Mesenchymal stem cell (in vitro differentiated cells and primary cell): ENCODE results near the gene CCM2.

Experiments
- DNase-seq: peaks from one replicate; pipeline ENCODE4 v3.0.0-alpha.2; 2013
- H2AFZ ChIP-seq: one replicate; pipeline ENCODE4 v1.6.1; 2013; ENCODE audit warnings: low read depth, mild to moderate bottlenecking, control low read depth, inconsistent platforms, low read length, moderate library complexity
- H2AK5ac ChIP-seq: 2 replicates; pipeline ENCODE4 v1.6.1; 2013; ENCODE audit warnings: low read length, moderate library complexity, mild to moderate bottlenecking, inconsistent platforms; ENCODE audit not compliant: severe bottlenecking
- H2BK120ac ChIP-seq: one replicate; pipeline ENCODE4 v1.6.1; 2013; ENCODE audit warnings: low read depth, mild to moderate bottlenecking, inconsistent platforms, low read length, moderate library complexity
- H2BK12ac ChIP-seq, 2 experiments: one replicate each; pipeline ENCODE4 v1.6.1; 2013; ENCODE audit warnings: inconsistent platforms in 2 of 2, low read length in 2 of 2, mild to moderate bottlenecking in 2 of 2, moderate library complexity in 2 of 2, control low read depth in 1 of 2
- H2BK15ac ChIP-seq: one replicate; pipeline ENCODE4 v1.6.1; 2013; ENCODE audit warnings: mild to moderate bottlenecking, low read depth, inconsistent platforms; ENCODE audit not compliant: poor library complexity, severe bottlenecking
- H2BK5ac ChIP-seq: 2 replicates; pipeline ENCODE4 v1.6.1; 2013; ENCODE audit warnings: low read depth, mild to moderate bottlenecking, low read length, control low read depth, inconsistent platforms; ENCODE audit not compliant: poor library complexity, severe bottlenecking
- H3K14ac ChIP-seq, 2 experiments: one replicate each; pipeline ENCODE4 v1.6.1; 2013; ENCODE audit warnings: inconsistent platforms in 2 of 2, low read length in 2 of 2, control low read depth in 1 of 2, mild to moderate bottlenecking in 1 of 2, moderate library complexity in 1 of 2
- H3K18ac ChIP-seq, 2 experiments: one replicate each; pipeline ENCODE4 v1.6.1; 2013; ENCODE audit warnings: inconsistent platforms in 2 of 2, low read length in 2 of 2, control low read depth in 1 of 2, low read depth in 1 of 2, mild to moderate bottlenecking in 1 of 2
- H3K23ac ChIP-seq, 2 experiments: one replicate each; pipeline ENCODE4 v1.6.1; 2013; ENCODE audit warnings: inconsistent platforms in 2 of 2, low read length in 2 of 2, mild to moderate bottlenecking in 2 of 2, moderate library complexity in 2 of 2, control low read depth in 1 of 2
- H3K27ac ChIP-seq: 2 replicates; pipeline ENCODE4 v1.5.1; 2013; ENCODE audit warnings: mild to moderate bottlenecking, moderate library complexity, low read length, control low read depth, inconsistent platforms; ENCODE audit not compliant: poor library complexity, severe bottlenecking
- H3K27me3 ChIP-seq, 2 experiments: 2 replicates each; pipeline versions ENCODE4 v1.6.1 to v1.7.0; 2013; ENCODE audit warnings: low read length in 2 of 2, mild to moderate bottlenecking in 2 of 2, moderate library complexity in 2 of 2, control low read depth in 1 of 2, inconsistent platforms in 1 of 2; ENCODE audit not compliant: control insufficient read depth in 1 of 2, insufficient read depth in 1 of 2
- H3K36me3 ChIP-seq, 2 experiments: 2 replicates each; pipeline versions ENCODE4 v1.6.1 to v1.7.0; 2013; ENCODE audit warnings: low read length in 2 of 2, control low read depth in 1 of 2, inconsistent platforms in 1 of 2, low read depth in 1 of 2, mild to moderate bottlenecking in 1 of 2; ENCODE audit not compliant: insufficient read depth in 2 of 2, control insufficient read depth in 1 of 2
- H3K4ac ChIP-seq, 2 experiments: one replicate each; pipeline ENCODE4 v1.6.1; 2013; ENCODE audit warnings: inconsistent platforms in 2 of 2, low read length in 2 of 2, mild to moderate bottlenecking in 2 of 2, moderate library complexity in 2 of 2, control low read depth in 1 of 2, low read depth in 1 of 2
- H3K4me1 ChIP-seq: 2 replicates; pipeline ENCODE4 v1.6.1; 2013; ENCODE audit warnings: low read depth, low read length, control low read depth; ENCODE audit not compliant: control insufficient read depth, insufficient read depth
- H3K4me2 ChIP-seq: 2 replicates; pipeline ENCODE4 v1.6.1; 2013; ENCODE audit warnings: low read length, mild to moderate bottlenecking, inconsistent platforms; ENCODE audit not compliant: poor library complexity, severe bottlenecking
- H3K4me3 ChIP-seq, 2 experiments: 2 replicates each; pipeline versions ENCODE4 v1.5.1 to v1.7.0; 2013; ENCODE audit warnings: low read length in 2 of 2, mild to moderate bottlenecking in 2 of 2, control low read depth in 1 of 2, low read depth in 1 of 2; ENCODE audit not compliant: insufficient read depth in 1 of 2
- H3K79me1 ChIP-seq: replicated peaks from 2 replicates; pipeline ENCODE4 v1.6.1; 2013; ENCODE audit warnings: mild to moderate bottlenecking, control low read depth, low read length, inconsistent platforms; ENCODE audit not compliant: poor library complexity, severe bottlenecking
- H3K9ac ChIP-seq: 2 replicates; pipeline ENCODE4 v1.7.0; 2013; ENCODE audit warnings: mild to moderate bottlenecking, low read length, moderate library complexity
- H3K9me3 ChIP-seq: 2 replicates; pipeline ENCODE4 v1.7.0; 2013; ENCODE audit warnings: mild to moderate bottlenecking, low read length; ENCODE audit not compliant: control insufficient read depth
- H4K8ac ChIP-seq: one replicate; pipeline ENCODE4 v1.6.1; 2013; ENCODE audit warnings: inconsistent platforms, mild to moderate bottlenecking, low read length, moderate library complexity
- H4K91ac ChIP-seq: one replicate; pipeline ENCODE4 v1.6.1; 2013; ENCODE audit warnings: mild to moderate bottlenecking, low read length, inconsistent platforms
- WGBS: methylation state at CpG from one replicate; pipeline ENCODE4 v1.1.7; 2013; ENCODE audit warnings: mixed read lengths; 5-methylcytosine and 5-hydroxymethylcytosine counted together

Gene CCM2

GRCh38 chr7:45017253-45017652 is 17.3 kb downstream of the CCM2 start:
- Histone ChIP-seq H3K4me3 (no peak overlapping the region), H3K4ac (no peak overlapping the region), H2AK5ac (no peak overlapping the region), H3K14ac (no peak overlapping the region), H3K9ac (no peak overlapping the region), H3K4me2 (no peak overlapping the region), H3K9me3 (no peaks in the 10 kb centered on the region), H3K18ac (no peak overlapping the region), H2BK5ac (no peak overlapping the region), H3K36me3 (peaks cover 11 to 39% of the 10 kb centered on the region in 2 experiments), H2BK15ac (no peak overlapping the region), H3K27ac (no peak overlapping the region), H4K8ac (no peak overlapping the region), H3K4me1 (peaks cover 8% of the 10 kb centered on the region), H4K91ac (no peak overlapping the region), H3K79me1 (peaks cover 19% of the 10 kb centered on the region), H2BK120ac (no peak overlapping the region), H3K27me3 (no peaks in the 10 kb centered on the region), H2AFZ (no peak overlapping the region), H2BK12ac (no peak overlapping the region), H3K23ac (no peak overlapping the region)
- no peak for DNase-seq
- WGBS, result 100% methylated on average over 2 of the region's 3 CpGs

- no peak overlapping the region for H3K4me3 ChIP-seq
- H2BK15ac ChIP-seq, result no peak overlapping the region
- no peak overlapping the region for H2BK120ac ChIP-seq
- H3K4ac ChIP-seq, result no peak overlapping the region
- no peak overlapping the region for H3K4me2 ChIP-seq
- H2AK5ac ChIP-seq, result peak overlapping the region; percentile 71
- H3K9ac ChIP-seq, result no peak overlapping the region
- no peak overlapping the region for H3K23ac ChIP-seq
- peak overlapping the region in 1 of 2 experiments; percentile 89 for H3K14ac ChIP-seq
- peaks cover 8% of the 10 kb centered on the region for H3K4me1 ChIP-seq
- no peak overlapping the region for H2AFZ ChIP-seq
- DNase-seq, result no peak
- H2BK12ac ChIP-seq, result peak overlapping the region in 1 of 2 experiments; percentile 39
- no peak overlapping the region for H4K91ac ChIP-seq
- H4K8ac ChIP-seq, result peak overlapping the region; percentile 61
- peak overlapping the region; percentile 49 for H3K27ac ChIP-seq
- H3K9me3 ChIP-seq, result no peaks in the 10 kb centered on the region
- 92% methylated on average over 5 of the region's 5 CpGs for WGBS
- H3K36me3 ChIP-seq, result peaks cover 0 to 31% of the 10 kb centered on the region in 2 experiments
- no peak overlapping the region for H2BK5ac ChIP-seq
- H3K27me3 ChIP-seq, result no peaks in the 10 kb centered on the region
- H3K79me1 ChIP-seq, result peaks cover 19% of the 10 kb centered on the region
- no peak overlapping the region for H3K18ac ChIP-seq
Observed at GRCh38 chr7:45020915-45021314, 20.9 kb downstream of the CCM2 start.

DNA sequence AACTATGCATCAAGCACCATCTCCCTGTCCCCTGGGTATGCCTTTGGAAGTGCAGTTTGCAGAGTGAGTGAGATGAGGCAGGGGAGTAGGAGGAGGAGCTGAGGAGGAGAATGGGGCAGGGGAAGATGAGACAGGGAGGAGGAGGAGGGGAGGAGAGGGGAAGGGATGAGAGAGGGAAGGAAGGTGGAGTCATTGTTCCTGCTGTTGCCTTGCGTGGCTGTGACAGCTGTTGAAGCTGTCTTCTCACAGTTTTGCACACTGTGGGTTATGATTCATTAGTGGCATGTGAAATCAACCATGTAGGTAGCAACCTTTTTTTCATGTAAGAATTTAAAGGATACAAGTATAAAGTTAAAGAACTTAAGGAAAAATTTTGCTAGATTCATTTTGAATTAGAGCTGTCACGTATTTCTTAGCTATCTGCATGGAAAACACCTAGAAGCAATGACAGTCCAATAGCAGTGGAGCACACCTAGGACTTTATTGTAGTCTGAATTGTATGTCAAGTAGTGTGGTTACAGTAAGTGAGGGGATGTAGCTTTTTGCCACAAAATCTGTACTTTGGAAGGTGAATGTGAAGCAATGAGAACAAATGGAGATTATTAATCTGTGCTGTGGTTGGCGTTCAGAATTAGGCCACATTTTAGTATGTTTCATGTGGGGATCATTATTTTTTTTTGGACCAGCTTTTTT is 21.7 kb downstream of the CCM2 start:
- no peaks in the 10 kb centered on the region for H3K9me3 ChIP-seq
- no peak overlapping the region for H4K91ac ChIP-seq
- H3K14ac ChIP-seq, result peak overlapping the region in 1 of 2 experiments; percentile 26
- no peak overlapping the region for H4K8ac ChIP-seq
- H3K79me1 ChIP-seq, result peaks cover 19% of the 10 kb centered on the region
- peaks cover 0 to 32% of the 10 kb centered on the region in 2 experiments for H3K36me3 ChIP-seq
- peak overlapping the region in 1 of 2 experiments; percentile 63 for H2BK12ac ChIP-seq
- H2BK15ac ChIP-seq, result no peak overlapping the region
- WGBS, result 86% methylated on average over 3 of the region's 3 CpGs
- no peak overlapping the region for H3K23ac ChIP-seq
- H3K18ac ChIP-seq, result no peak overlapping the region
- H2BK5ac ChIP-seq, result no peak overlapping the region
- no peak overlapping the region for H2AFZ ChIP-seq
- H3K4me1 ChIP-seq, result peaks cover 8% of the 10 kb centered on the region
- H2AK5ac ChIP-seq, result no peak overlapping the region
- peak; percentile 62 for DNase-seq
- H2BK120ac ChIP-seq, result no peak overlapping the region
- no peak overlapping the region for H3K4me3 ChIP-seq
- no peaks in the 10 kb centered on the region for H3K27me3 ChIP-seq
- no peak overlapping the region for H3K4me2 ChIP-seq
- no peak overlapping the region for H3K9ac ChIP-seq
- no peak overlapping the region for H3K4ac ChIP-seq
- peak overlapping the region; percentile 72 for H3K27ac ChIP-seq

- Histone ChIP-seq H3K4me3 (no peak overlapping the region), H3K4ac (no peak overlapping the region), H3K14ac (no peak overlapping the region), H3K36me3 (peaks cover 19 to 41% of the 10 kb centered on the region in 2 experiments), H2BK120ac (no peak overlapping the region), H3K27ac (no peak overlapping the region), H3K4me2 (no peak overlapping the region), H3K23ac (no peak overlapping the region), H2BK15ac (no peak overlapping the region), H2AFZ (no peak overlapping the region), H2BK5ac (no peak overlapping the region), H4K8ac (no peak overlapping the region), H3K27me3 (no peaks in the 10 kb centered on the region), H3K18ac (no peak overlapping the region), H3K4me1 (peaks cover 15% of the 10 kb centered on the region), H2BK12ac (no peak overlapping the region), H4K91ac (no peak overlapping the region), H3K79me1 (peaks cover 28% of the 10 kb centered on the region), H3K9me3 (no peaks in the 10 kb centered on the region), H3K9ac (no peak overlapping the region), H2AK5ac (no peak overlapping the region)
- WGBS, result 100% methylated on average over 1 of the region's 2 CpGs
- no peak for DNase-seq
Observed at GRCh38 chr7:45024126-45024744, 24.2 kb downstream of the CCM2 start.
